ENCODE data around the gene ALKBH6. TPM values are rescaled to one million over a fixed set of nuclear protein-coding genes. Genes with fewer than 3 reads are reported as not detected.
A peak's percentile ranks its signal among the peaks of the same experiment; 100 is the strongest.

Gene ALKBH6
- total RNA-seq, 1 experiment from 2014 or later: 64.6 TPM

GRCh38 chr19:36030264-36031148 is 16.5 kb upstream of the ALKBH6 start:
- peak; percentile 33 for DNase-seq (ENCODE audit: low read depth)

- no peak for DNase-seq (ENCODE audit: low read depth)
Measured at GRCh38 chr19:36028313-36029041, 14.5 kb upstream of the ALKBH6 start.

- no peak for DNase-seq (ENCODE audit: low read depth)
Measured at GRCh38 chr19:36027696-36028095, 13.7 kb upstream of the ALKBH6 start.

- no peak for DNase-seq (ENCODE audit: low read depth)
Measured at GRCh38 chr19:36026091-36026876, 12.3 kb upstream of the ALKBH6 start.

GRCh38 chr19:36025541-36025940 is 11.5 kb upstream of the ALKBH6 start:
- no peak for DNase-seq (ENCODE audit: low read depth)

- no peak for DNase-seq (ENCODE audit: low read depth)
Measured at GRCh38 chr19:36023432-36023831, 9.4 kb upstream of the ALKBH6 start.

GRCh38 chr19:36019061-36019670 is 5.2 kb upstream of the ALKBH6 start:
- DNase-seq (ENCODE audit: low read depth): no peak

- DNase-seq (ENCODE audit: low read depth): no peak
Measured at GRCh38 chr19:36013280-36014011, 567 bp downstream of the ALKBH6 start.

GRCh38 chr19:36010402-36010801 is 3.6 kb downstream of the ALKBH6 start:
- no peak for DNase-seq (ENCODE audit: low read depth)

GRCh38 chr19:36009633-36010379 is 4.2 kb downstream of the ALKBH6 start:
- no peak for DNase-seq (ENCODE audit: low read depth)

- peak; percentile 48 for DNase-seq (ENCODE audit: low read depth)
Measured at GRCh38 chr19:36009220-36009619, 4.8 kb downstream of the ALKBH6 start.

- DNase-seq (ENCODE audit: low read depth): no peak
Measured at GRCh38 chr19:36008336-36008978, 5.6 kb downstream of the ALKBH6 start, which contains the start of gene SYNE4. Gene SYNE4, minus strand, starts transcription at chr19:36008813. Its CDS starts 132 bp downstream, at chr19:36008681.

GRCh38 chr19:36006955-36007354 is 7.1 kb downstream of the ALKBH6 start:
- DNase-seq (ENCODE audit: low read depth): no peak

- no peak for DNase-seq (ENCODE audit: low read depth)
Measured at GRCh38 chr19:36003284-36003683, 10.7 kb downstream of the ALKBH6 start.

GRCh38 chr19:36001605-36002004 is 12.4 kb downstream of the ALKBH6 start:
- no peak for DNase-seq (ENCODE audit: low read depth)

GRCh38 chr19:35996777-35997176 is 17.2 kb downstream of the ALKBH6 start:
- no peak for DNase-seq (ENCODE audit: low read depth)

- peak; percentile 95 for DNase-seq (ENCODE audit: low read depth)
Measured at GRCh38 chr19:35995048-35995993, 18.7 kb downstream of the ALKBH6 start, which contains the start of gene SDHAF1. Gene SDHAF1, plus strand, starts transcription at chr19:35995188. Its CDS starts 87 bp downstream, at chr19:35995275.

GRCh38 chr19:35993923-35994598 is 20.0 kb downstream of the ALKBH6 start:
- no peak for DNase-seq (ENCODE audit: low read depth)
